ENCODE data around the gene F12. TPM values are rescaled to one million over a fixed set of nuclear protein-coding genes. Genes with fewer than 3 reads are reported as not detected.
A peak's percentile ranks its signal among the peaks of the same experiment; 100 is the strongest.

Gene F12
- total RNA-seq, 2 donors from 2014 or later, result 0.43 TPM; not detected in 1

- Histone ChIP-seq H3K27me3 (no peaks in the 10 kb centered on the region), H3K36me3 (peaks cover 64% of the 10 kb centered on the region), H3K4me1 (peaks cover 0 to 11% of the 10 kb centered on the region in 2 donors), H3K4me3 (no peak overlapping the region), H3K27ac (no peak overlapping the region), H3K9me3 (no peaks in the 10 kb centered on the region)
- no peak for TF ChIP-seq CTCF (IDR thresholded peaks at IDR 0.05)
- no peak for DNase-seq (ENCODE audit: low spot score)
These were observed 24.4 kb upstream of the F12 start for GRCh38 chr5:177433658-177434217.

GRCh38 chr5:177432839-177433657 is 23.7 kb upstream of the F12 start:
- H3K4me3 ChIP-seq, result no peak overlapping the region
- TF ChIP-seq CTCF (IDR thresholded peaks at IDR 0.05), result no peak
- H3K27me3 ChIP-seq, result no peaks in the 10 kb centered on the region
- DNase-seq (ENCODE audit: low spot score), result no peak
- no peaks in the 10 kb centered on the region for H3K9me3 ChIP-seq
- H3K36me3 ChIP-seq, result peaks cover 60% of the 10 kb centered on the region
- H3K27ac ChIP-seq, result peak overlapping the region in 1 of 2 donors; percentile 15
- H3K4me1 ChIP-seq, result peaks cover 0 to 18% of the 10 kb centered on the region in 2 donors

- DNase-seq (ENCODE audit: low spot score), result no peak
- H3K27me3 ChIP-seq, result no peaks in the 10 kb centered on the region
- H3K27ac ChIP-seq, result peak overlapping the region in 1 of 2 donors; percentile 35
- H3K4me3 ChIP-seq, result no peak overlapping the region
- TF ChIP-seq CTCF (IDR thresholded peaks at IDR 0.05), result no peak
- peaks cover 52% of the 10 kb centered on the region for H3K36me3 ChIP-seq
- peaks cover 0 to 25% of the 10 kb centered on the region in 2 donors for H3K4me1 ChIP-seq
- no peaks in the 10 kb centered on the region for H3K9me3 ChIP-seq
These were observed 22.9 kb upstream of the F12 start for GRCh38 chr5:177432143-177432838.

GRCh38 chr5:177431317-177432142 is 22.2 kb upstream of the F12 start:
- Histone ChIP-seq H3K9me3 (no peaks in the 10 kb centered on the region), H3K4me1 (peaks cover 0 to 30% of the 10 kb centered on the region in 2 donors), H3K27me3 (no peaks in the 10 kb centered on the region), H3K36me3 (peaks cover 47% of the 10 kb centered on the region), H3K4me3 (no peak overlapping the region), H3K27ac (peak overlapping the region in 1 of 2 donors; percentile 35)
- TF ChIP-seq CTCF (IDR thresholded peaks at IDR 0.05), result no peak
- no peak for DNase-seq (ENCODE audit: low spot score)

- Histone ChIP-seq H3K4me3 (no peak overlapping the region), H3K9me3 (no peaks in the 10 kb centered on the region), H3K27me3 (no peaks in the 10 kb centered on the region), H3K4me1 (peaks cover 0 to 30% of the 10 kb centered on the region in 2 donors), H3K27ac (peak overlapping the region in 1 of 2 donors; percentile 16), H3K36me3 (peaks cover 41% of the 10 kb centered on the region)
- no peak for DNase-seq (ENCODE audit: low spot score)
- no peak for TF ChIP-seq CTCF (IDR thresholded peaks at IDR 0.05)
These were observed 21.6 kb upstream of the F12 start for GRCh38 chr5:177430972-177431316.
